Measurements from ENCODE around the gene RGS6.

DNA sequence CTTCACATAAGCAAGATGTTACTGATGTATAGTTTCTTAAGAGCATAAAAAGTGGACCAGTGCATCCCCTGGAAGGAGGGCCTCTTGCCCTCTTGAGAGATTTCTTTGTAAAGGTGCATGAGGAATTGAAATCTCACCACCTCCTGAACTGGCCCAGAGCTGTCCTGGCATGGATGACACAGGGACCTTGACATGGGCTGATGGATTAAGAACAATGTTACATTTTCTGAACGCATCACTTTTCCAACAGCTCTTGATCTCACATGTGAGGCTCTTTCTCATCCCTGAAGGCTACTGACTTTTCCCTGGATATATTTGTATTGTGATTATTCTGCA is 360.4 kb downstream of the RGS6 start:
- TF ChIP-seq SUZ12 (IDR thresholded peaks at IDR 0.05; ENCODE audit: extremely low read depth, insufficient read depth, insufficient read length) (no peak), YY1 (IDR thresholded peaks at IDR 0.05; ENCODE audit: insufficient read depth, insufficient read length) (no peak), ZNF274 (IDR thresholded peaks at IDR 0.05; ENCODE audit: low read depth, low read length) (no peak)
